OCI-LY3 (cell line): ENCODE data around the gene ZNF260.

Experiments used
- H2AFZ ChIP-seq: fragments of 200-600, 300-600 bp; shearing (Covaris generic); 2 replicates; pipeline ENCODE4 v1.6.0; 2014; ENCODE audit warnings: antibody characterized with exemption, low read depth, low read length
- H3K27ac ChIP-seq: fragments of 200-600, 300-600 bp; sonication (generic); 2 replicates; pipeline ENCODE4 v1.5.1; 2014; ENCODE audit warnings: mild to moderate bottlenecking, low read length, moderate library complexity, mixed read lengths
- H3K27me3 ChIP-seq: fragments of 200-600, 300-600 bp; sonication (generic); 2 replicates; pipeline ENCODE4 v1.6.1; 2014; ENCODE audit warnings: low read depth, low read length, mixed read lengths
- H3K36me3 ChIP-seq: fragments of 200-600, 300-600 bp; sonication (generic); replicated peaks from 2 replicates; pipeline ENCODE3; 2014; ENCODE audit warnings: low read depth, low read length, mixed read lengths
- H3K4me1 ChIP-seq: fragments of 300-600, 200-600 bp; sonication (generic); 2 replicates; pipeline ENCODE4 v1.6.1; 2014; ENCODE audit warnings: low read length, mixed read lengths
- H3K4me2 ChIP-seq: fragments of 200-600, 300-600 bp; sonication (generic); 2 replicates; pipeline ENCODE4 v1.6.1; 2014; ENCODE audit warnings: low read length, mixed read lengths
- H3K4me3 ChIP-seq: fragments of 300-600, 200-600 bp; sonication (generic); 2 replicates; pipeline ENCODE4 v1.5.1; 2014; ENCODE audit warnings: antibody characterized with exemption, mild to moderate bottlenecking, low read length, moderate library complexity
- H3K79me2 ChIP-seq: fragments of 300-600, 200-600 bp; shearing (Covaris generic); 2 replicates; pipeline ENCODE4 v1.6.1; 2014; ENCODE audit warnings: mild to moderate bottlenecking, low read length, mixed read lengths
- H3K9ac ChIP-seq: fragments of 300-600, 200-600 bp; shearing (Covaris generic); 2 replicates; pipeline ENCODE4 v1.6.0; 2014; ENCODE audit warnings: mild to moderate bottlenecking, low read length, moderate library complexity
- H3K9me3 ChIP-seq: fragments of 200-600, 300-600 bp; shearing (Covaris generic); 2 replicates; pipeline ENCODE4 v1.6.1; 2014; ENCODE audit warnings: low read length, mixed read lengths; ENCODE audit not compliant: insufficient read depth
- H4K20me1 ChIP-seq: fragments of 200-600, 300-600 bp; sonication (generic); 2 replicates; pipeline ENCODE4 v1.6.1; 2016; ENCODE audit warnings: low read length, mixed read lengths; ENCODE audit not compliant: insufficient read depth
- EZH2phosphoT487 ChIP-seq: fragments of 200-600 bp; shearing (Covaris generic); IDR thresholded peaks from 2 replicates; pipeline ENCODE4 v1.6.1; 2018; ENCODE audit warnings: antibody characterized with exemption, mixed run types, low read depth
- TF ChIP-seq, protein P1 (sequence below): fragments of 200-600, 300-600 bp; sonication (generic); IDR thresholded peaks from 2 replicates; pipeline ENCODE4 v1.5.1; 2014; ENCODE audit warnings: antibody characterized with exemption, low read length, low read depth

The ZNF260 gene

DNA sequence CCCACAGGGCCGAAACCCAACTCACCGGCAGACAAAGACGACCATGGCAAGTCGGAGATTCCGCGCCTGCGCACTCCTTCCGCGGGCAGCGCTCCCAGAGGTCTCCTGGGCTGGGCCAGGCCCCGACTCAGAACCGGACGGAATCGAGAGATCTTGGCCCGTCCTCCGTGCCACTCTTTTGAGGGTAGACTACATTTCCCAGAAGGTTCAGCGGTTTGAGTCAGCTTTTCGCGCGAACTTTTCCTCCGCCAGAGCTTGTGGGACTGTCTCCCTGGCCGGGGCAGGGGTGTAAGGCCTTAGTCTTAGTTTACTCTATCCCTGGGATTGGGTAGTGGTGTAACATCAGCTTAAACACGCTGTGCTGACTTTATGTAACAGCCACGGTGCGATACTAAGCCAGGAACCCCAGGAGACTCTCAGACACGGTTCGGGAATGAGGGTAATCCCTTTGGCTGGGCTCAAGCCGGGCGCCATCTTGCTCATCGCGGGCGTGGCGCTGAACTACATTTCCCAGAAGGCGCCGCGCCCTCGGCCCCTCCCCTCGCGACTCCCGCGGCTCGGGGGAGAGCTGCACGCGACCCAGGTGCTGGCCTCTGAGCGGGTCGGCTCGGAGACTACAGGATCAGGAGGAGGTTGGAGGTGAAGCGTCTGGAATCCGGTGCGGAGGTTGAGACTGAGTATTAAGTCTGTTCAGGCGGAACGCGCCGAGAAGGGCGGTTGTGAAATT lies at the start of gene ZNF260:
Gene ZNF260 (minus strand): TSS at position 78 of the 727 bp plus-strand sequence. CDS start 13,033 bp downstream, outside the sequence.
- H3K27ac ChIP-seq = peak within 1 kb of the TSS; percentile 83
- H3K4me3 ChIP-seq = peak within 1 kb of the TSS; percentile 81
- peak within 1 kb of the TSS; percentile 99 for H2AFZ ChIP-seq
- peaks cover 56% of the 10 kb centered on the region for H3K36me3 ChIP-seq
- peak within 1 kb of the TSS; percentile 92 for H3K9ac ChIP-seq
- TF ChIP-seq EZH2phosphoT487 = no peak
- TF ChIP-seq, protein P1, sequence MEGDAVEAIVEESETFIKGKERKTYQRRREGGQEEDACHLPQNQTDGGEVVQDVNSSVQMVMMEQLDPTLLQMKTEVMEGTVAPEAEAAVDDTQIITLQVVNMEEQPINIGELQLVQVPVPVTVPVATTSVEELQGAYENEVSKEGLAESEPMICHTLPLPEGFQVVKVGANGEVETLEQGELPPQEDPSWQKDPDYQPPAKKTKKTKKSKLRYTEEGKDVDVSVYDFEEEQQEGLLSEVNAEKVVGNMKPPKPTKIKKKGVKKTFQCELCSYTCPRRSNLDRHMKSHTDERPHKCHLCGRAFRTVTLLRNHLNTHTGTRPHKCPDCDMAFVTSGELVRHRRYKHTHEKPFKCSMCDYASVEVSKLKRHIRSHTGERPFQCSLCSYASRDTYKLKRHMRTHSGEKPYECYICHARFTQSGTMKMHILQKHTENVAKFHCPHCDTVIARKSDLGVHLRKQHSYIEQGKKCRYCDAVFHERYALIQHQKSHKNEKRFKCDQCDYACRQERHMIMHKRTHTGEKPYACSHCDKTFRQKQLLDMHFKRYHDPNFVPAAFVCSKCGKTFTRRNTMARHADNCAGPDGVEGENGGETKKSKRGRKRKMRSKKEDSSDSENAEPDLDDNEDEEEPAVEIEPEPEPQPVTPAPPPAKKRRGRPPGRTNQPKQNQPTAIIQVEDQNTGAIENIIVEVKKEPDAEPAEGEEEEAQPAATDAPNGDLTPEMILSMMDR = no peak
- H3K27me3 ChIP-seq = no peaks in the 10 kb centered on the region
- peaks cover 33% of the 10 kb centered on the region for H3K9me3 ChIP-seq
- H3K4me2 ChIP-seq = peak within 1 kb of the TSS; percentile 88
- peaks cover 16% of the 10 kb centered on the region for H3K4me1 ChIP-seq
- H4K20me1 ChIP-seq = no peaks in the 10 kb centered on the region
- peaks cover 52% of the 10 kb centered on the region for H3K79me2 ChIP-seq

DNA sequence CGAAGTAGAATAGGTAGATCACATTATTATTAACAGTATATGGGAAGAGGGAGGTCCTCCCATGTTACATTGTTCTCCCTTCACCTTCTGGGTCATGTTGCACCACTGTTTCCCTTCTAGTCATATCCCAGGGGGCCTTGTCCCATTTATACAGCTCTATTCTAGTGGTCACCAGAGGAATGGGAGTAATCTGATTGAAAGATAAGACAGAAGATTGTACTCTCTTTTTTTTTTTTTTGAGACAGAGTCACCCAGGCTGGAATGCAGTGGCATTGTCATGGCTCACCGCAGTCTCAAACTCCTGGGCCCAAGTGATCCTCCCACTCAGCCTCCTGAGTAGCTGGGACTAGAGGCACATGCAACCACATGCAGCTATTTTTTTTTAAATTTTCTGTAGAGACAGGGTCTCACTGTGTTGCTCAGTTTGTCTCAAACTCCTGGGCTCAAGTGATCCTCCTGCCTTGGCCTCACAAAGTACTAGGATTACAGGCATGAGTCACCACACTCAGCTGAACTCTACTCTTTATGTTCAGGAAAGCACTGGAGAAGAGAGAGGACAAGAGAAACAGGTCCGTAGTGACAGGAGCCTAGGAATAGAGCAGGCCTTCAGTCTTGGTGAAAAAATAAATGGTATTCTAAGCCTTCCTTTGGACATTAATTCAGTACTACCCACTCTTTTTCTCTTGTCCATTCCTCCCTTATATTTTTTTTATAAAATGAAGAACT lies 49.4 kb upstream of the ZNF260 start:
- H3K4me1 ChIP-seq = peaks cover 10% of the 10 kb centered on the region
- H3K4me3 ChIP-seq = no peak overlapping the region
- TF ChIP-seq, protein P1 = no peak
- H3K9me3 ChIP-seq = peaks cover 50% of the 10 kb centered on the region
- H3K79me2 ChIP-seq = peaks cover 33% of the 10 kb centered on the region
- no peak overlapping the region for H2AFZ ChIP-seq
- no peak overlapping the region for H3K9ac ChIP-seq
- no peaks in the 10 kb centered on the region for H4K20me1 ChIP-seq
- no peaks in the 10 kb centered on the region for H3K27me3 ChIP-seq
- no peak overlapping the region for H3K27ac ChIP-seq
- peaks cover 78% of the 10 kb centered on the region for H3K36me3 ChIP-seq
- H3K4me2 ChIP-seq = no peak overlapping the region

DNA sequence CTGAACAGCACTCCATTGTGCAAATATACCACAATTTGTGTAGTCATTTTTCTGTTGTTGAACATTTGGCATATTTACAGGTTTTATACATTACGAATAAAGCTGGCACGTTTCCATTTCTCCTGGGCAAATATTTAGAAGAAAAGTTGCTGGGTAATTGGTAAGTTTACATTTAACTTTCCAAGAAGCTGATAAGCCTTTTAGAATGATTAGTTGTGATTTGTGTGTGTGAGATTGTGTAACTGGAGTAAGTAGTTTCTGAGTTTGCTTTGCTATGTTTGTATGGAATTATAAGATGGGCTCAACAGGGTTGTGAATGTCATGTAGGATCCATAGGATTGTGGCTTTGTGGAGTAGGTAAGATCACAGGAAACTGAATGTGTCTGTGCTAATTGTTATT lies 46.7 kb upstream of the ZNF260 start:
- Histone ChIP-seq H3K79me2 (peaks cover 44% of the 10 kb centered on the region), H3K9me3 (peaks cover 40% of the 10 kb centered on the region), H3K9ac (no peak overlapping the region), H3K4me1 (peaks cover 18% of the 10 kb centered on the region), H3K4me3 (peak overlapping the region; percentile 81), H3K27ac (no peak overlapping the region), H3K4me2 (peak overlapping the region; percentile 76), H3K36me3 (peaks cover 75% of the 10 kb centered on the region), H4K20me1 (no peaks in the 10 kb centered on the region), H3K27me3 (no peaks in the 10 kb centered on the region), H2AFZ (no peak overlapping the region)
- TF ChIP-seq, protein P1 = no peak
- TF ChIP-seq EZH2phosphoT487 = no peak
